ENCODE data around the gene SEC23B.
"Not testable (repeated sequence)": the region's sequence is repeated elsewhere in the genome, so short reads cannot be mapped to it uniquely, and the experiment has no call there.

The SEC23B gene

DNA sequence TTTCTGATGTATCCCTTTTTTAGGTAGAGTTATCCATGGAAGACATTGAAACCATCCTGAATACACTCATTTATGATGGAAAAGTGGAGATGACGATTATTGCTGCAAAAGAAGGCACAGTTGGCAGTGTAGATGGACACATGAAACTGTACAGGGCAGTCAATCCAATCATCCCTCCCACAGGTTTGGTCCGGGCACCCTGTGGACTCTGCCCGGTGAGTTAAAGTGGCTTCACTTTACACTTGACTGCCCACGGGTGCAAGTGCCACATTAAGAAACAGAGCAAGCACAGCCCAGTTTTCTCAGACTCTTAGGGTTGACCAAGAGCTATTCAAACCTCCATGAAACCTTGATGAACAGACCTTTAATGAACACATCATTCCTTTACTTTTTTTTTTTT lies 26.1 kb upstream of the SEC23B start:
- DNase-seq (ENCODE audit: insufficient read length, low spot score) (no peak), FAIRE-seq (no peak)
- TF ChIP-seq, protein P1, sequence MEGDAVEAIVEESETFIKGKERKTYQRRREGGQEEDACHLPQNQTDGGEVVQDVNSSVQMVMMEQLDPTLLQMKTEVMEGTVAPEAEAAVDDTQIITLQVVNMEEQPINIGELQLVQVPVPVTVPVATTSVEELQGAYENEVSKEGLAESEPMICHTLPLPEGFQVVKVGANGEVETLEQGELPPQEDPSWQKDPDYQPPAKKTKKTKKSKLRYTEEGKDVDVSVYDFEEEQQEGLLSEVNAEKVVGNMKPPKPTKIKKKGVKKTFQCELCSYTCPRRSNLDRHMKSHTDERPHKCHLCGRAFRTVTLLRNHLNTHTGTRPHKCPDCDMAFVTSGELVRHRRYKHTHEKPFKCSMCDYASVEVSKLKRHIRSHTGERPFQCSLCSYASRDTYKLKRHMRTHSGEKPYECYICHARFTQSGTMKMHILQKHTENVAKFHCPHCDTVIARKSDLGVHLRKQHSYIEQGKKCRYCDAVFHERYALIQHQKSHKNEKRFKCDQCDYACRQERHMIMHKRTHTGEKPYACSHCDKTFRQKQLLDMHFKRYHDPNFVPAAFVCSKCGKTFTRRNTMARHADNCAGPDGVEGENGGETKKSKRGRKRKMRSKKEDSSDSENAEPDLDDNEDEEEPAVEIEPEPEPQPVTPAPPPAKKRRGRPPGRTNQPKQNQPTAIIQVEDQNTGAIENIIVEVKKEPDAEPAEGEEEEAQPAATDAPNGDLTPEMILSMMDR (IDR thresholded peaks at IDR 0.05; ENCODE audit: insufficient read depth, missing control alignments), result no peak

DNA sequence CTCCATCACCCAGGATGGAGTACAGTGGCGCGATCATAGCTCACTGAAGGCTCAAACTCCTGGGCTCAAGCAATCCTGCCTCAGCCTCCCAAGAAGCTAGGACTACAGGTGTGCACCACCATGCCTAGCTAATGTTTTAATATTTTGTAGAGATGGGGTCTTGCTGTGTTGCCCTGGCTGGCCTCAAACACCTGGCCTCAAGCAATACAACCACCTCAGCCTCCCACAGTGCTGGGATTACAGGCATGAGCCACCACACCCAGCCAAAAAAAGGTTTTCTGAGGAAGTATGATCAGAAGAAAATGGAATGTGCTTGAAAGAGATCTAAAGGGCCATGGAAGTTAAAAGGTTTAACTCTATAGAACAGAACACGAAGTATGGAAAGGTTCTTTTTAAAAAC lies 19.4 kb upstream of the SEC23B start:
- FAIRE-seq (no peak), DNase-seq (ENCODE audit: insufficient read length, low spot score) (no peak)
- TF ChIP-seq, protein P1 (IDR thresholded peaks at IDR 0.05; ENCODE audit: insufficient read depth, missing control alignments), result no peak

DNA sequence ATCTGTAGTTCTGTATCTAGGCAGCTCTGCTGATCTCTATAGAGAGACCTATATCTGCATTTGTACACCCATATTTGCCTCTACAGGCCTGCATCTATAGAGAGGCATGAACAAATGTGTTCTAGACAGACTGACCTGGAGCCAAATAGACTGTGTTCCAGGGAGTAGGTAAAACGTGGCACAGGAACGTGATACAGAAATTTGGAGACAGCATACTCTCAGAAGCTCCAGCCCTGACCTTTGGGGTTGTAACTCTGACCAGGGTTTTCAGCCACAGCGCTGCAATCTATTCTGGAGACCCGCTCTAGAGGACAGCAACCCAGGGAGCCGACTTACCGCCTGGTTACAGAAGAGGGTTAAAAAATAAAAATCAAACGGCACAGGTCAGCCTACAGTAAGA lies 11.7 kb upstream of the SEC23B start:
- TF ChIP-seq, protein P1 (IDR thresholded peaks at IDR 0.05; ENCODE audit: insufficient read depth, missing control alignments), result no peak
- FAIRE-seq (no peak), DNase-seq (ENCODE audit: insufficient read length, low spot score) (no peak)

DNA sequence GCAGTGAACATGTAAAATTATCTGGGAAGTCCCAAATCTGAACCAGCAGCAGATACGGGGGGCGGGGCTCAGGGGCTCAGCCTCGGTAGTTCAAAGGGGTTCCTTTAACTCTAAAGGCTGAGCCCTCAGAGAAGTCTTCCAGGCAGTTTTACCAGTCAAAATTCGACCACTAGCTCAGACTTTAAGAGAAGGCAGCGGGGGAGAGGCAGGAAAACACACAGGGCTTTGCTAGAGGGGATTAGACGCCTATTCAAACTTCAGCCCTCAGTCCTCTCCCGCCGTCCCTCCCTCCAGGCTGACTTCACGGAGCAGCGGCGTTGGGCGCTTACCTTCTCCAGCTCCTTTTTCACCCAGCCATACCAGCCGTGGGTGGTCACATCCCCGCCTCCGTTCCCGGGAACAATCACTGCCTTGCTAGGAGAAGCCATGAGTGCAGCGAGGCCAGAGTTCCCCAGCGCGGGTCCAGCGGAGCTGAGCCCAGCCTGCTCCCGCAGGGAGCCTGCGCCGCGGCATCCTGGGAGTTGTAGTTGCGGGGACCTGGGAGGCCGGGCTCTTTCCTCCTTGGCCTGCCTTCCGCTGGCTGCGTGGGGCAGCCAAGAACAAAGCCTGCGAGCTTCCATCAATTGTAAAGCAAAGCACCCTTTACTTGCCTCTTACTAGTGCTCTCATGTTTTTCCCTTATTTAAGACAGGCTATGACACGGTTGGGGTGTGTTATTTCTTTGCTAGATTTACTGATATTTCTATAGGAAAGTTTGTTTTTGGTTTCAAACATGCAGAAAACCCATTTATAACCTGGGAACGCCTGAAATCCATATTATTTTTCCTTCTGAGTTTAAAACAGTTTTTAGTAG lies 10.8 kb upstream of the SEC23B start, which contains the start of gene RBBP9:
Gene RBBP9, minus strand, starts transcription at position 486 of the 853 bp plus-strand sequence. Its CDS starts 58 bp downstream, at position 428.
- DNase-seq (ENCODE audit: insufficient read length, low spot score) (peak; percentile 19), FAIRE-seq (no peak)
- TF ChIP-seq, protein P1 (IDR thresholded peaks at IDR 0.05; ENCODE audit: insufficient read depth, missing control alignments), result no peak

DNA sequence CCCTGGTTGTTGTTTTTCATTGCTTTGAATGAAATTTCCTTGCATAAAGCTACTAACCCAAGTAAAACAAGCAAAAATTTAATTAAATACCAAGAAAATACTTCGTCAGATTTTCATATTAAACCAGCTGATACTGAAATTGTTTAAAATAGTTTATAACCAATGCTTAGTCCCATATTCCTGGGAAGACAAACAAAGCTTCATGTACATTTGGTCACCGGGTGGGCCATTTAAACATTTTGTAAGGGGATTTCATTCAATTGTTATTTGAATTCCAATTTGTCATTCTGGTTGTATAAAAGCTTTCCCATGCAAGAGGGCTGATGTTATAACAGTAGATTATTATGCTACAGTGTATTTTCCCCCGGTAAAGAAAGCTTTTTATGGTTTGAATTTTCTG lies 10.1 kb upstream of the SEC23B start:
- DNase-seq (ENCODE audit: insufficient read length, low spot score) (no peak), FAIRE-seq (no peak)
- TF ChIP-seq, protein P1 (IDR thresholded peaks at IDR 0.05; ENCODE audit: insufficient read depth, missing control alignments), result no peak

DNA sequence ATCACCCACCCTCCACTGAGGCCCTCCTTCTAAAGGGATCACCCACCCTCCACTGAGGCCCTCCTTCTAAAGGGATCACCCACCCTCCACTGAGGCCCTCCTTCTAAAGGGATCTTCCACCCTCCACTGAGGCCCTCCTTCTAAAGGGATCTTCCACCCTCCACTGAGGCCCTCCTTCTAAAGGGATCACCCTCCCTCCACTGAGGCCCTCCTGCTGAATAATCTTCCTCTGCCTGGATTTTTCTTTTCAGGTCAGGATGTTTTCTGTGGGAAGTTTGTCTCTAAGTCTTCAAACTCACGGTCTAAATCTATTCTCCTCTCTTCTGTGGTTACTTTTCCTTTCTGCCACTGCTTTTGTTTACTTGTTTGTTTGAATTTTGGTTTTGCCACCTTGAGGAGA lies 6.1 kb upstream of the SEC23B start:
- FAIRE-seq, result not testable (repeated sequence)

DNA sequence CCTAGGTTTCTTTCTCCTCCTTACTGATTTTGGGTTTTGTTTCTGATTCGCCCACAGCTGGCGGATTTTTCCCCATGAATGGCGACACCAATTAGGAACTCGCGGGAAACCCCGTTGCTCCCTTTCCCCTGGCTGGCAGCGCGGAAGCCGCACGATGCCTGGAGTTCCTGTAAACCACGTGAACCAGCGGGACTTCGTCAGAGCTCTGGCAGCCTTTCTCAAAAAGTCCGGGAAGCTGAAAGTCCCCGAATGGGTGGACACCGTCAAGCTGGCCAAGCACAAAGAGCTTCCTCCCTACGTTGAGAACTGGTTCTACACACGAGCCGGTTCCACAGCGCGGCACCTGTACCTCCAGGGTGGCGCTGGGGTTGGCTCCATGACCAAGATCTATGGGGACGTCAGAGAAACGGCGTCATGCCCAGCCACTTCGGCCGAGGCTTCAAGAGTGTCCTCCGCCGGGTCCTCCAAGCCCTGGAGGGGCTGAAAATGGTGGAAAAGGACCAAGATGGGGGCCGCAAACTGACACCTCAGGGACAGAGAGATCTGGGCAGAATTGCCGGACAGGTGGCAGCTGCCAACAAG lies 3.2 kb upstream of the SEC23B start:
- TF ChIP-seq, protein P1 (IDR thresholded peaks at IDR 0.05; ENCODE audit: insufficient read depth, missing control alignments), result no peak
- no peak for FAIRE-seq
- no peak for DNase-seq (ENCODE audit: insufficient read length, low spot score)

More for the DNA sequence above, 6.1 kb upstream of the SEC23B start:
- DNase-seq (ENCODE audit: insufficient read length, low spot score), result not testable (repeated sequence)
